HCEC 1CT (cell line): ENCODE data around the gene IL1RAP.
"Not testable (repeated sequence)": the region's sequence is repeated elsewhere in the genome, so short reads cannot be mapped to it uniquely, and the experiment has no call there.

ENCODE experiments used
- DNase-seq: peaks from one replicate; pipeline ENCODE4 v3.0.0-alpha.2; 2017

Gene IL1RAP

DNA sequence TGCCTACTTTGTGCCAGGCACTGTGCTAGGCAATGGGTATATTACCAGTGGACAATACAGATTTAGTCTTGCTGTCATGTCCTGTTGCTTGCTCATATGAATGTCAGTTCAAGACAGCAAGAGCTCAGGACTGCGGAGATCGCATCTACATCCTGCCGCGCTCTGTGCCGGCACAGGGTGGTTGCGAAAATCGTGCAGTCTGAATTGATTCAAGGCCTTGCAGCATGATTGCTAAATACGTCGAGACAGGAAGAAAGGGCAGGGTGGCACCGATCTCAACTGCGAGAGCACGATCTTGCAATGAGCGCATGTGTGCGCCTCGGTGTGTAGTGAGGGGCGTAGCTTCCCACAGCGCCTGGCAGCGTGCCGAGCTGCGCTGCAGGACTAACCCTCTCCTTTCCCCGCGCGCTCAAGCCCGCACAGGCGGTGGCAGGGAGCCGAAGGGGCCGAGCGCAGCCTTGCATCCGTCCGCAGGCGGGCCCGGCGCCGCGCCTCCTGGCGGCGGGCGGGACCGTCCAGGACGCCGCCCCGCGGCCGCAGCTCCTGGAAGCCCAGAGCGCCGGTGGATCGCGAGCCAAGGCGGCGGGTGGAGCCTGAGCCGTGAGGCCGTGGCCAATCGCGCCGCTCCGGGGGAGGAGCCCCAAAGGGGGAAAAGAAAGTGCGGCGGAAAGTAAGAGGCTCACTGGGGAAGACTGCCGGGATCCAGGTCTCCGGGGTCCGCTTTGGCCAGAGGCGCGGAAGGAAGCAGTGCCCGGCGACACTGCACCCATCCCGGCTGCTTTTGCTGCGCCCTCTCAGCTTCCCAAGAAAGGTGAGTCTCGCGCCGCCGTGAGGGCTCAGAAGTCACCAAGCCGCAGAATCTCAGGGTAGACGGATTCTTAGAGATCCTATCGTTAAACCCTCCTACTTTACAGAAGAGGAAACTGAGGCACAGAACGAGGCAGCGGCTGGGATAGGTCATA lies at the start of gene IL1RAP:
Gene IL1RAP (plus strand): TSS at position 677 of the 962 bp plus-strand sequence. CDS start 50,205 bp downstream, outside the sequence.
- peak; percentile 94 for DNase-seq

GRCh38 chr3:190467922-190468321 lies 46.0 kb upstream of the IL1RAP start:
- DNase-seq = no peak

- DNase-seq = not testable (repeated sequence)
These were observed 40.6 kb upstream of the IL1RAP start for GRCh38 chr3:190473261-190473660.

DNA sequence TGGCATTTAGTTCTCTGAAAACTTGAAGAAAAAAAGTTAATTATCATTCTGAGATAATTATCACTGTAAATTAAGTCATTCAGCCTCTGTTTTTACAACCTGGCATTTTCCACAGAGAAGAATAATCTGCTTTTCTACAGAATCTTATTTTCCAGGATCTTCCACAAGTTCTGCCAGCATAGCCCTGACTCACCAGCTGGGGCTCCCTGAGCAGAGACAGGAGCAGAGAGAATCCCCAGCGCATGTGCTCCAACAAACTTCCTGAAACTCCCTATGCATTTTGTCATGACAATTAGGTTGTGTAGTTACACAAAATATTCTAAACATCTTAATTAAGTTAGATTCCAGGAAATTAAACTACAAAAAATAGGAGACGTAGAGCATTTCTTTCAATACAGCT lies 32.1 kb upstream of the IL1RAP start:
- no peak for DNase-seq

- no peak for DNase-seq
These were observed 27.9 kb upstream of the IL1RAP start for GRCh38 chr3:190485830-190486532.

- DNase-seq = no peak
These were observed 27.4 kb upstream of the IL1RAP start for GRCh38 chr3:190486533-190486864.

DNA sequence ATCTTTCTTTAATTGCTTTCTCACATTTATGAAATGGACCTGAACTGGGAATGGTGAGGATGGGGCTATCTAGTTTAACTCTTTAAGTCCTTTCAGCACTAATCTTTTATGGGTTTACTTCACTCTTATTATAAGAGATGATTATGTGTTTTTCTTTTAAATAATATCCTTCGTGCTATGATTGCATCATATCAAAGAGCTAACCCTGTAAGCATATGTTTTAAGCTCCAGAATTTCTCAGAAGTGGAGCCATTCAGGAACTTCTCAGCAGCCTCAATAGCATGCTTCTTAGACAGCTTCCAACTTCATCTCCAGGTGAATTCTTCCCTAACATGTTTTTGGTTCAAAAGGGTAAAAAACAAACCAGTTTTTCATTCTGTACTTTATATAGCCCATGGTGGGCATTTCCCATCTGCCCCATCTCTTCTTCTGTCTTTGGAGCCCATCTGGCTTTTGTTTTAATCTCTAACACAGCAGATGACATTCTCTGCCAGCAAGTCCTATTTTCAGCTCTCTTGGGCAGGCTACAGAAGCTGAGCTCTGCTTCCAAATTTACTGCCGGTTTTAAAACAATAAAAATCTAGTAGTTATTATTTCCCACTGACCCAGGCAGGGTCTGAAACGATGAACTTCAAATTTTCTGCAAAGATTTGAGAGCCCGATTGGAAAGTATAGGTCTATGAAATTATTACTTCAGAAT lies 26.8 kb upstream of the IL1RAP start:
- DNase-seq = no peak

DNA sequence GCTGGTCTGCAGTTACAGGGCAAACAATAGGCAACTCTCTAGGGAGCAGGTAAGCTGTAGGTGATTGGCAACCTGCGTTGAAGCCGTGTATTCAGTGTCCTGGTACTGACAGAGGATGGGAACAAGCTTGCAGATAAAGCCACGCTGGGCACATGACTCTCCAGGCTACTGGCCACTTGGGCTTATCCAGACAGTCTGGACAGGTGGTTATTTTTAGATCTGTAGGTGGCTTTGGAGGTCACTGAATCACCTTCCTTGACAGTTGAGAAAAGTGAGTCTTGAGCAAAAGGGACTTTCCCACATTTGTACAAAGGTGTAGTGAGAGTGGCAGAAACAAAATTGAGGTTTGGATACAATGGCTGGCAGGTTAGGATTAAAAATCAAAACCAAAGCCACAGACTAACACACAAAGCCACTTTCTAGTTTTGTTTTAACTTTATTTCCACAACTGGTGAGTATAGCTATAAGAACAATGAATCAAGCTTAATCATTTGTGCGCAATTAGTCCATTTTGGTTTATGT lies 22.3 kb upstream of the IL1RAP start:
- no peak for DNase-seq

- DNase-seq = no peak
These were observed 21.8 kb upstream of the IL1RAP start for GRCh38 chr3:190492129-190492528.

DNA sequence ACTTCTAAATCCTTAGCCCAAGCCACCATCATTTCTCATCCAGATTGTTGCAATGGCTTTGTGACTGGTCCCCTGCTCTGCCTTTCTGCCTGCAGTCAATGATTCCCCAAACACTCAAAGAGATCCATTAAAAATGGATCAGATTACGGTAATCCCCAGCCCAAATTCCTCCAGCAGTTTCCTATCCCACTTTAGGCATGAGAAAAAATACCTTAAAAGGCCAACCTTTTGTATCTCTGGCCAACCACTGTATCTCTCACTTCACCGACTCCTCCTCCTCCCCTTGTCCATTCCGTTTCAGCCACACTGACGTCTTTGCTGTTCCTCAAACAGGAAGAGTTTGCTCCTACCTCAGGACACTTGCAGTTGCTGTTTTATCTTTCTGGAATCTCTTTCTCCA lies 20.9 kb upstream of the IL1RAP start:
- DNase-seq = no peak

DNA sequence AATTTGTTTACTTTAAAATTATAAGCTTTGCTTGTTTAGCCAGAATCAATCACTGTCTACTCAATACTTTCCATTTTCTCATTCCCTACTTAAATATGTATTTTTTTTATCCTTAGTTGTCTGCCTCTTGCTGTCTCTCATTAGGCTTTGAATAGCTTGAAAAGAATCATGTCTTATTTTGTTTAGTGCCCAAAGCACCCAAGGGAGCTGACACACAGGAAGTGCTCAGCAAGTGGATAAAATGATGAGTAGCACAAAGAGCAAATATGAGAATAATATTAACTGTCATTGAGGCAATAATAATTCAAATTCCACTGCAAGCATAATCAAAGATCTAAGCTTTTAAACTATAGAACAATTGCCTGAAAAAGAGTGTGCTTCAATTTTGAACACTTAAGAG lies 19.0 kb upstream of the IL1RAP start:
- DNase-seq = no peak

GRCh38 chr3:190495354-190495753 lies 18.5 kb upstream of the IL1RAP start:
- no peak for DNase-seq

GRCh38 chr3:190495796-190496195 lies 18.1 kb upstream of the IL1RAP start:
- DNase-seq = no peak

- no peak for DNase-seq
These were observed 17.0 kb upstream of the IL1RAP start for GRCh38 chr3:190496859-190497258.

- DNase-seq = peak; percentile 55
These were observed 16.1 kb upstream of the IL1RAP start for GRCh38 chr3:190497811-190498210.

- DNase-seq = no peak
These were observed 15.6 kb upstream of the IL1RAP start for GRCh38 chr3:190498293-190498692.

- no peak for DNase-seq
These were observed 14.8 kb upstream of the IL1RAP start for GRCh38 chr3:190499122-190499521.

DNA sequence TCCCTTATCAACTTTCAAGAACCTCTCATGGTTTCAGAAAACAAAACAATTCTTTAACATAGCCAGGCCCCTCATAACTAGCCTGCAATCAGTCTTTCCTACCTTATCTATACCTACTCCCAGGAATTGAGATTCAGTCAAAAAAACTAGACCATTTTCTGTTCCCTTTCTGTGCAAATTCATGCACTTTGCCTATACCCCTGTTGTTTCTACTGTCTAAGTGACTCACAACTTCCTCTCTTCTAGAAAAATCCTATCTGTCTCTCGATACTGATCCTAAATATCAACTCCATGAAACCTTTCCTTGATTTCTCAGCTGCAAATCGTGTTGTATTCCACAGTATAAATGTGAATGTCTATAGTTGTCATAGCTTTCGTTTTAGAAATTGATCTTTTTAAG lies 10.9 kb upstream of the IL1RAP start:
- no peak for DNase-seq

DNA sequence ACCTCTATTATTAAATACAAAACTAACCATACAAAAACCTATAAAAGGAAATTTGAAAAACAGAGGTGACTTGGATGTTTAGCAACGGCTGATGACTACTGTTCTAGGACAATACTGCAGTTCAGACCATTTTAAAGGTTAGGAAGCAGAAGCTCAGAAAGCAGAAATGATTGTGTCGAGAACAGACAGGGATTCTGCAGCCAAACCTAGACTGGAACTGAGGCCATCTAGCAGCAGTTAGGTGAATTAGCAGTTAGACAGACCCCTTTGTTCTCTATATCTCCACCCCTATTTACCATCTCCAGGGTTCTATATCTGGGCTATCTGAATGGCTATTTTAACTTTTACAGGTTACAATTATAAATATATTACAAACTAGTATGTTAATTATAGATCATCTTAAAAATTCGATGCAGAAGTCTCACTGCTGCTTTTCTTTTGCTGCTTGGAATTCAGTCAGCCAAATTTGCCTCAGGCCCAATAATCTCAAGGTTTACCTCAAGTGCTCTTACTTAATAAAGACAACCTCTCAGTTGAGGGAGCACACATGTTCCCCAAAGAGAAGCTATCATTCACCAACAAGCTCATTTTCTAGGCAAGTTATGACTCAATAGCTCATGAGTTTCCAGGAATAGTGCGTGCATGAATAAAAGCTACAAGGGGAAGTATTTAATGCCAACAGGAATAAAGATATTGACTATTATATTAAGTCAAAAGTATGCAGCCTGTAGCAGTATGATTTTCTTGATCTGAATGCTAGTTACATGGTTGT lies 9.3 kb upstream of the IL1RAP start:
- no peak for DNase-seq

- no peak for DNase-seq
These were observed 8.4 kb upstream of the IL1RAP start for GRCh38 chr3:190505381-190506003.

DNA sequence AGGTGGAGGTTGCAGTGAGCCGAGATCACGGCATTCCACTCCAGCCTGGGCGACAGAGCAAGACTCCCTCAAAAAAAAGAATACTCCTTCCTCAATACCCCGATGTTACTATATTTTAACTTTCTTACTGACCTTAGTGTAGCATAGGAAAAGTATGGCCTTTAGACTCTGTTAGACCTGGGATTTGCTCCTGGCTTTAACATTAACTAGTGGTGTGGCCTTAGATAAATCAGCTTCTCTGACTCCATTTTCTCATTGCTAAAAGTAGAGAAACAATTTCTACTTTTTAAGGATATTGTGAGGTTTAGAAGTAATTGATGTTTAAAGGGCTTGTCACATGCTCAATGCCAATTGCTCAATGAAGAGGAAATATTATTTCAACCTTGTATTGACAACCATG lies 7.6 kb upstream of the IL1RAP start:
- DNase-seq = no peak

DNA sequence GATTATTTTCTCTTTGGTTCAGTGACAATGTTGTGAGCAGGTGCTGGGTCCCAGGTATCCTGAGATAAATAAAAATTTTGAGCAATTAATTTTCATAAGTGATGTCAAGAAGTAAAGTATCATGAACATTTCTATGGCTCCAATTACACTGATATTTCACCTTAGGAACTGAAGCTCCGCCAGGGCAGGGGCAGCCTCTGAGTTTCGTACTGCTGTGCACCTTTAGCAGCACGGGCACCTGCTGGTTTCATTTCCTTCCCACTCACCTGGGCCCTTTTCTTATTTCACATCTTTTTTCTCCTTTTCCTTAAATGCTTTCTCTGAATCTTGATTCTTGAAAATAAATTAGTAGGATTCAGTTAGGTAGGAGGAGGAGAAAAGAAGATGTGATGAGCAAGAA lies 1.2 kb upstream of the IL1RAP start:
- no peak for DNase-seq
